ENCODE results near the gene SYCE3. TPM values are rescaled to one million over a fixed set of nuclear protein-coding genes. Genes with fewer than 3 reads are reported as not detected.

SYCE3 gene
- total and polyA plus RNA-seq, 9 of the 15 experiments (the other 6 are each of a cell fraction or from before 2014, with no cell fraction given) = 0.56 TPM; not detected in 8

GRCh38 chr22:50525104-50525857 lies 37.4 kb downstream of the SYCE3 start, which contains the start of gene SCO2 (continued):
- TF ChIP-seq MYC (IDR thresholded peaks at IDR 0.05; ENCODE audit: low read depth, low read length) = peak; percentile 66
- peak; percentile 75; the same call in 1 of the 2 replicates for TF ChIP-seq MYC (CRISPR knock-in tag; IDR thresholded peaks at IDR 0.05; ENCODE audit: borderline replicate concordance, low read depth)
- TF ChIP-seq REST (IDR thresholded peaks at IDR 0.05; ENCODE audit: borderline replicate concordance) = peak; percentile 86
- TF ChIP-seq REST (CRISPR knock-in tag; IDR thresholded peaks at IDR 0.05; ENCODE audit: low read depth) = no peak
- no peak for TF ChIP-seq FOXJ3 (CRISPR knock-in tag; IDR thresholded peaks at IDR 0.05)
- TF ChIP-seq HDGF (IDR thresholded peaks at IDR 0.05) = no peak
- peak; percentile 81 for TF ChIP-seq PCBP1 (IDR thresholded peaks at IDR 0.05; ENCODE audit: low read depth, low read length, poor library complexity, severe bottlenecking)
- TF ChIP-seq TOE1 (IDR thresholded peaks at IDR 0.05; ENCODE audit: borderline replicate concordance) = peak; percentile 97
- no peak for TF ChIP-seq TOE1 (CRISPR knock-in tag; IDR thresholded peaks at IDR 0.05; ENCODE audit: borderline replicate concordance, low read depth)
- no peak for TF ChIP-seq ZNF764 (CRISPR knock-in tag; IDR thresholded peaks at IDR 0.05; ENCODE audit: low read depth)
- TF ChIP-seq PREB (CRISPR knock-in tag; IDR thresholded peaks at IDR 0.05) = no peak
- no peak for TF ChIP-seq GTF3C2 (IDR thresholded peaks at IDR 0.05; ENCODE audit: borderline replicate concordance, extremely low read depth, insufficient read length)
- peak; percentile 56; the same call in 1 of the 2 replicates for TF ChIP-seq ZNF316 (IDR thresholded peaks at IDR 0.05)
- peak; percentile 60 for TF ChIP-seq CTBP1 (IDR thresholded peaks at IDR 0.05; ENCODE audit: borderline replicate concordance)

Measured in K562 (cell line).